ENCODE results near the gene ATXN10.

Gene ATXN10

DNA sequence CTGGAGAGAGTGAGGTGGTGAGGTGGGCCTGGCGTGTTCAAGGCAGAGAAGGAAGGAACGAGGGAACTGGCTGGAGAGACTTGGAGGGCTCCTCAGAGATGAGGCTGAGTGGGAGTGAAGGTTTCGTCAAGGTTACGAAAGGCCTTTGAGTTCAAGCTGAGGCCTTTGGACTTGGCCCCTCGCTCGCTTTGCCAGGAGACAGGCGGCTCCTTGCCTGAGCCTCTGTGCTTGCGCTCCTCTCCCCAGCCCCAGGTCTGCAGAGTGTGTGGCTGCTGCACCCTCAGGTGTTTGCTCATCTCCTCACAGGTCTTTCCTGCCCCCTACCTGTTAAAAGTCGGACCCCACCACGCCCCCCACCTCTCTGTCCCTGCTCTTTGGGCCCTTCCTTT lies 91.6 kb downstream of the ATXN10 start:
- no peak for DNase-seq

DNA sequence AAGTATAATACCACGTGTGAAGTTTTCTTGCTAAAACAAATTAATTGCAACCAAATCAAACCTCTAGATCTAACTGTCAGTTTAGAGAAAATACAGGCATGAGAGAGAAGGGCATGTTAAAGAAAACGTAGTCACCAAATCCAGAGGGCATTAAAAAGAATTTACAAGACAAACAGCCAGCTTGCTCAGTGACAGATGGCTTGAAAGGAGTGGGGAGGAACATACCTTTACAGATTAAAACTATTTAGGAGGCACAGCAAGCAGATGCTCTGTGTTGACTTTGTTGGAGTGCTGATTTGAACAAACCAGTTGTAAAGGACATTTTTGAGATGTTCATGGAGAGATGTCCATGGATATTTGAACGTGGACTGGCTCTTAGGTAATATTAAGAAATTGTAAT lies 96.9 kb downstream of the ATXN10 start:
- DNase-seq = no peak

DNA sequence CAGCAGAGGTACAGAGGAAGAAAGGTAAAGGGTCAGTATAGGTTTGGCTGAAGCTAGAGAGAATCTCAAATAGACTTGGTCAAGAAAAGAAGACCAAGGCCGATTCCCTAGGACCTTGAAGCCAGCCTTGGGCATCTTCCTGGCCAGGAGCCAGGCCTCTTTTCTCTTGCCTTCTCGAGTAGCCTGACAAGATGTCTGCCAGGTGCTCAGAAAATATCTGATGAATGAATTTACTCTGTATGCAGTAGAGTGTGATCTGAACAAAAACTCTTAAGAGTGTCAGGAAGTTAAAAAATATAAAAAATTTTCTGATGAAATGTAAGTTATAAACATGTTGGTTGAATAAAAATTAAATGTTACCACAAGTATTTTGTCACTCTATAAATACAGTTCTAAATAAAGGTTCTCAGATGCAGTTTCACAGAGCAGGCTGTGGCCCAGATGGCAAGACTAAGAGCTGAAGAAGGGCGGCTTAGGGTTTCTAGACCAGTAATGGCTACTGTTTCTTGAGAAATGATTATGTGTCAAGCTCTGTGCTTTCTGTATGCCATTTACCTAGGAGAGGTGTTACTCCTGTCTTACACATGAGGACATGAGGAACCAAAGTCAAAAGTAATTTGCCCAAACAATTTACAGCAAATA lies 98.1 kb downstream of the ATXN10 start:
- no peak for DNase-seq

DNA sequence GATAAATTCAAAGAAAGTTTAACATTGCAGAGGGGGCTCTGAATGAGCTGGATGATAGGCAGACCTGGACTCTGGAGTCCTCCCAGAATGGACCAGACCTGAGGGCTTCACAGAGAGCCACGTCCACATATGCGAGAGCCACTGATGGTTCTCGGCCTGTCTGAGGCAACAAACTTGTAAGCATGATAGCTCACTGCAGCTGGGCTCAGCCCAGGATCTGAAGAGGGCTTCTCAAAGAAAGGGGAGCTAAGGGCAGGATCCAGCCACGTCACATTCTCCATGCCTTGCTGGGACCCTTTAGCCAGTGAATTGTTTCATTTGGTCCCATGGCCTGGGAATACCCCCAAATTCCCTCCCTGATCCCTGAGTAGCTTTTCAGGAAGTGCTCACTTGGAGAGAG lies 98.9 kb downstream of the ATXN10 start:
- DNase-seq = no peak

DNA sequence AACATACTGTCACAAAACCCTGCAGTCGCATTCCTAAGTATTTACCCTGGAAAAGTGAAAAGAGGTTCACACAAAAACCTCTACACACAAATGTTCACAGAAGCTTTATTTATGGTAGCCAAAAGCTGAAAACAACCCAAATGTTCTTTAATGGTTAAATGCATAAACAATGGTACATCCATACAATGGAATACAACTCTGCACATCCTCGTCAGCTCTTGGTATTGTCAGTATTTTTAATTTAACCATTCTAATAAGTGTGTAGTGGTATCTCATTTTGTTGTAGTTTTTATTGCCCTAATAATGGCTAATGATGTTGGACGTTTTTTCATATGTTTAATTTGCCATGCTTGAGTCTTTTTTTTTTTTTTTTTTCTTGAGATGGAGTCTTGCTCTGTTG lies 99.4 kb downstream of the ATXN10 start:
- no peak for DNase-seq

DNA sequence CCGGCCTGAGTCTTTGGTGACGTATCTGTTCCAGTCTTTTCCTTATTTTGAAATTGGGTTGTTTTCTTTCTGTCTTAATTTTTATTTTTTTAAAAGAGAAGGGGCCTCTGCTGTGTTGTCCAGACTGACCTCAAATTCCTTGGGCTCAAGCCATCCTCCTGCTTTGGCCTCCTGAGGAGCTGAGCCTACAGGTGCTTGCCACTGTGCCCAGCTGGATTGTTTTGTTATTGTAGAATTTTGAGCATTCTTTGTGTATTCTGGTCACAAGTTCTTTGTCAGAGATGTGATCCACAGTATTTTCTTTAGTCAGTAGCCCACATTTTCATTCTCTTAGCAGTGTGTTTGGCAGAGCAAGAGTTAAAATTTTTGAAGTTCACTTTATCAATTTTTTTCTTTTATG lies 100.1 kb downstream of the ATXN10 start:
- no peak for DNase-seq

DNA sequence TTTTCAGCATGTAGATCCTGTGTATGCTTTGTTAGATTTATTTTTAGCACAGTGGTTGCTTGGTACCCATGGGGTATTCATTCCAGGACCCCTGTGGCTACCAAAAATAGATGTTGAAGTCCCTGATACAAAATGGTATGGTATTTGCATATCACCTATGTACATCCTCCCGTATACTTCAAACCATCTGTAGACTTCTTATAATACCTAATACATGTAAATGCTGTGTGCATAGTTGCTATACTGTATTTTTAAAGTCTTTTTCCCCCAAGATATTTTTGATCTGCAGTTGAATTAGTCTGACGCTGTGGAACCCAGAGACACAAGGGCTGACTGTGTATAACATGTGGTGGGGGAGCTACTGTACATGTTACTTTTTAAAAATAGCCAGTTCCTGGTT lies 101.1 kb downstream of the ATXN10 start:
- no peak for DNase-seq

DNA sequence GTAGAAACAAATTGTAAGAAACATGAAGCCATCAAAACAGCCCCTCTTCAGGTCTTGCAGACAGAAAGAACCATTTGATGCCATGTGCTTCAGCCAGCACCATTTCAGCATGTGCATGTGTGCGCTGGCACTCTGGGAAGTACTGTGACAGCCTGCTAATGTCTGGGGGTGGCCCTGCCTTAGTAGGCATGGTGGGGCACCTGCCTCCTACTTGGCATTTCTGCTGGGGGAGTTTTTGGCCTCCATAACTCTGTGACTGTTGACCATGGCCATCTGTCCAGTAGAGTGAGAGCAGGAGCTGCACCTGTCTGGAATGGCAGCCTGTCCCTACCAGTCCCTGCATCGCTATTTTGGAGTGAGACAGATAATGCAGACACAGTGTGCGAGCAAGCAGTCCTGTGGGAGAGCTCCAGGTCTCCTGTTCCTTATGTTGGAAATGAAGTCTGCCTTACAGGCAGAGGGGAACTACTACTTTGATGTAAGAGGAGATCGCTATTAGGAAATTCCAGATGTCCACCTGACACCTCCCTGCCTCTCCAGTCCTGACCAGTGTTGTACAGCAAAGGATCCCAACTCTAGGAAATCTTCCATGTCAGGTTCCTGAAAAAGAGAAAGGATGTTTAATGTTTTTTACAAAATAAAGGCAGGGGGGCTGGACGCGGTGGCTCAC lies 102.5 kb downstream of the ATXN10 start:
- no peak for DNase-seq

DNA sequence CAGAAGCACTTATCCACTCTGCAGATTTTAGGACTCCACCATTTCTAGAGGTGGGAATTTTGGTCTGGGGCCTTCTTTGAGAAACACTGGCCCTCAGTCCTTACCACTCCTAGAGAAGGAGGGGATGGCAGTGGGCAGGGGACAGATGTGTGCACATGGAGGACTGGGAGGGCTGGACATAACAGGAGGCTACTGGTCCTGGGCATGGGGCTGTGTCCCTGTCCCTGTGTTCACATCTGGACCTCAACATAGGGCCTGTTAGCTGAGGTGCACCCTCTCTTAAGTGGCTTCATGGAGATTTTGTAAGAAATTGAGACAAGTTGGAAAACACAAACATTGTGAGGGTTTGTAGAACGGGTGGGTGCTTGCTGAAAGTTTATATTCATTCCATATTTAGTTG lies 103.4 kb downstream of the ATXN10 start:
- DNase-seq = no peak

DNA sequence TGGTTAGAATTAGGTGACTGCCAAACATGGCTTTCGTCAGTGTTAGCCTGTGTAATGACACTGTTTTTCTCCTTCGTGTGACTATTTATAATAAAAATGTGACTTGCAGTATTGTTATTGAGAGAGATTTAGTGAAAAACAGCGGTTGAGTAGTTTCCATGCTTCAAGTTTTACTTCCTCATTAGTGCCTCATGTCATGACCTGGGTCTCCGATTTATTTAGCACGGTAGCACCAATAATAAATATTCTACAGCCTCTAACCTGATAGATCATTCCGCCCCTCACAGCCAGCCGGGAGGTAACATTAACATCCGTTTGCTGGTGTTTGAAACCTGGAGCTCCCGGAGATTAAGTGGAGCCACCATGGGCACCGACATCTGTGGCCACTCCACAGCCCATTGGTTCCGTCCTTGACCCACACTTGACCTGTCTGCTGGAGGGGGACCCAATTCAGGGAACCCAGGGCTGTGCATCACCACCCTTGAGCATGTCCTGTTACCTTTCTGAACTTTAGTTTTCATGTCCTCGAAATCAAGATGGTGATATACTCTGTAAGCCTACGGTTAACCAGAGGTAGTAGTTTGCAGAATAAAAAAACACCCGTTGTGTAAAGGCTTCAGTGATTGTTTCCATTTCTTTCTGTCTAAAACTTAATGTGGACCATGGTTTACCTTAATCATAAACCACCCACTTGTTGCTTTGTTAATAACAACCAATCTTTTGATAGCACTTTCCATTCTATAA lies 104.1 kb downstream of the ATXN10 start:
- no peak for DNase-seq

DNA sequence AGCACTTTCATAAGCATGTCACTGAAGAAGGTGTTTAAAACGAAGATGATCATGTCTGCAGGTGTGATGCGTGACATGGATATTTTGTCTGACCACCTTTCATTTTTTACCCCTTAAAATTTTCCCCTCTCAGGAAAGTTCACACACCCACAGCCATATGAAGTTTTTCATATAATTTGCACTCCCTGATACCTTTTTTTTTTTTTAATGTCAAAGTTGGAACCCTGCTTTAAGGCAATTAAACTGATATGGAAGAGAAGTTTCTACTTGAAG lies 104.6 kb downstream of the ATXN10 start:
- no peak for DNase-seq

DNA sequence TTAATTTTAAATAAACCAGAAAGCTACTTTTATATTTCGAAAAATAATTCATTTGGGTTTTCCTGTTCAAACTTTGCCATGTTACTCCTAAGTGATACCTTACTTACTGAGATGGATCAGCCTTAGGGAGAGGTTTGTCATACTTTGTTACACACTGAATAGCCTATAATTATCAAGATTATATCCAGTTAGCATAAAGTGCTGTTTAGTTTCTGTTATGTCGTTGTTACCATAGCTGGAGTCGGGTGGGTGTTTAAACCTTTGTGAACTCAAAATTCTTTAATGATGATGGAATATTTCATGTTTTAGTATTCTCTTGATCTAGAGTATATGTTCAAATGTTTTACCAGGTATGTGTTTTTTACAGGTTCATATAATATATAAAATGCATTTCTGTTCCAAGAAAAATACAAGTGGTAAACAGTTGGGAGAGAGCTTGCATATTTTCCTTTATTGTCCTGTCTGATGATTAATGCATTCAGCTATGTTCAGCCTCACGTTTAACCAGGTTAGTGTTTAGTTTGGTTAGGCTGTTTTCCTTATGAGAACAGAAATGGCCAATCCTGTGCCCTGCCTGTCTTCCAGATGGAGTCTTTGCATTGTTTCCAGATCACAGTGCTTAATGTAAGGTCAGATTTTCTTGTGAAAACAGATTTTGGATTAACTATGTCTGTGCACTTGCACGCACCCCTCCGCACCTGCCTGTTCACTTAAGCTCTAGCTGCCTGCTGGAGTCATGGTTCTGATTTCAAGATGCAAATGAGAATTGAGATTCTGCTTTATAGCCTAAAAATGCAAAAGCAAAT lies 105.6 kb downstream of the ATXN10 start:
- no peak for DNase-seq

DNA sequence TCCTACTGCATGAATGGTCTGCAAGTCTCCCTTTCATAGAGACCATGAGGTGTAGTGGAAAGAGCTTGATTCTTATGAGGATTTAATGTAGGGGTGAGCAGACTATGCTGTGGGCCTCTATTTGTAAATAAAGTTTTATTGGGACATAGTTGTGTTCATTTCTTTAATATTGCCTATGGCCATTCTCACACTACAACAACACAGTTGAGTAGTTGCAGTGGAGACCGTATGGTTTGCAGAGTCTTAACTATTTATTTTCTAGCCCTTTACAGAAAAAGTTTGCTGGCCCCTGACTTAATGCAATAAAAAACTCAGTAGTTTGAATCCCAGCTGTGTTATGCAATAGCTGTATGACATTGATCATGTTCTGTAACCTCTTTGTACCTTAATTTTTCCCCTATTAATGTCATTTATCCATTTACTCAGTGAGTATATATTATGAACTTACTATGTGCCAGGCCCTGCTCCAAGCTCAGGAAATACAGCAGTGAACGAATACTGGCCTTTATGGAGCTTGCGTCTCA lies 106.3 kb downstream of the ATXN10 start:
- DNase-seq = no peak

DNA sequence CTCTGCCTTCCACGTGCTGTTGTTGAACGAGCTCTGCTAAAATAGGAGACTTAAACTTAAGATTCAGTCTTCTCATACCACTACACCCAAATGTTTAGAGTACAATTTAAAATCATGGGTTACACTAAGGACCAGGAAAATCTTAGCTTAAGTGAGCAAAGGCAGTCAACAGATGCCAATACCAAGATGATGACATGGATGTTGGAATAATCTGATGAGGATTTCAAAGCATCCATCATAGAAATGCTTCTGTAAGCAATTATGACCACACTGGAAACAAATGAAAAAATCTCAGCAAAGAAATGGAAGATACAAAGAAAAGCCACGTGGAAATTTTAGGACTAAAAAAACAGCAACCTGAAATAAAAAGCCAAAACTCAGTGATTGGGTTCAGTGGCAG lies 109.8 kb downstream of the ATXN10 start:
- no peak for DNase-seq

DNA sequence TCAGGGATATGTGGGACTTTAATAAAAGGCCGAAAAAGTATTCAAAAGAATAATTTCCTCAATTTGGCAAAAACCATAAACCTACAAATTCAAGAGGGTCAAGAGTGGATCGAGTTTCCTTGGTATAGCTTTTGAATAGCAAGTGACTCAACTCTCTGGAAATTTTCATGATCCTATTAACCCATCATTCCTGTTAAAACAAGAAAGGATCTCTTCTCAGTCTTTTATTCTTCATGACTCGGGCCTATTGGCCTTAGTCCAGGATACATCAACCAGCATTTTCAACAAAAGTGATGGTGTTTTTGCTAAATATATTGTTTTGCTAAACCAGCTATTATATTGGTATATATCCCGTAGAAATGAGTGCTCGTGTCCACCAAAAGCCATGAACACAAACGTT lies 110.3 kb downstream of the ATXN10 start:
- no peak for DNase-seq

DNA sequence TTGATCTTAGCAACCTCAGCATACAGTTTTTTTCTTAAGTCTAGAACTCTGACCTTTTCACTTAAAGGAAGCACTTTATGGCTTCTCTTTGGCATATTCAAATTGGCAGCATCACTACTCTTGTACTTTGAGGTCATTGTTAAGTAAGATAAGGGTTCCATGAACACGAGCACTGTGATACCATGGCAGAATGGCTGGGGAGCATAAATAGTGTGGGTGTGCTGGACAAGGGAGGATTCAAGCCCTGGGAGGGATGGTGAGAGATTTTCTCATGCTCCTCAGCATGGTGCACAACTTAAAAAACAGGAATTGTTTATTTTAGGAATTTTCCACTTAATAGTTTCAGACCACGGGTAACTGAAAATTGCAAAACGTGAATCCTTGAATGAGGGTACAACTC lies 111.4 kb downstream of the ATXN10 start:
- DNase-seq = no peak

DNA sequence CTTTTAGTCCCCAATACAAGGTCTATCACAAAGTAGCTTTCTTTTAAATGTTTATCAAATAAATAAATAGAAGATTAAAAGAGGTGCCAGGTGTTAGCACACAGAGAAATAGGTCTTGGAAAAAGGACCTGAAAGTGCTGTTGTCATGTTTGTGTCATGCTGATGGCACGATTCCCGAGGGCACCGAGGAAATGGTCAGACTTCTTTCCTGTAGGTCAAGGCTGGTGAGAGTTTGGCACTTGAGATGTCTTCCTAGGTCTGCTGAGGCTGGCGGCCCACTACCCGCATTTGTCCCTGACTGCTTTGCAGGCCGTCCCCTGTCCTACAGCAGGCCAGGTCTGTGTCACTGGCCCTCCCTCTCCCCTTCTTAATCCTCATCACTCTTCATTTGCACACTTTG lies 112.1 kb downstream of the ATXN10 start:
- no peak for DNase-seq

DNA sequence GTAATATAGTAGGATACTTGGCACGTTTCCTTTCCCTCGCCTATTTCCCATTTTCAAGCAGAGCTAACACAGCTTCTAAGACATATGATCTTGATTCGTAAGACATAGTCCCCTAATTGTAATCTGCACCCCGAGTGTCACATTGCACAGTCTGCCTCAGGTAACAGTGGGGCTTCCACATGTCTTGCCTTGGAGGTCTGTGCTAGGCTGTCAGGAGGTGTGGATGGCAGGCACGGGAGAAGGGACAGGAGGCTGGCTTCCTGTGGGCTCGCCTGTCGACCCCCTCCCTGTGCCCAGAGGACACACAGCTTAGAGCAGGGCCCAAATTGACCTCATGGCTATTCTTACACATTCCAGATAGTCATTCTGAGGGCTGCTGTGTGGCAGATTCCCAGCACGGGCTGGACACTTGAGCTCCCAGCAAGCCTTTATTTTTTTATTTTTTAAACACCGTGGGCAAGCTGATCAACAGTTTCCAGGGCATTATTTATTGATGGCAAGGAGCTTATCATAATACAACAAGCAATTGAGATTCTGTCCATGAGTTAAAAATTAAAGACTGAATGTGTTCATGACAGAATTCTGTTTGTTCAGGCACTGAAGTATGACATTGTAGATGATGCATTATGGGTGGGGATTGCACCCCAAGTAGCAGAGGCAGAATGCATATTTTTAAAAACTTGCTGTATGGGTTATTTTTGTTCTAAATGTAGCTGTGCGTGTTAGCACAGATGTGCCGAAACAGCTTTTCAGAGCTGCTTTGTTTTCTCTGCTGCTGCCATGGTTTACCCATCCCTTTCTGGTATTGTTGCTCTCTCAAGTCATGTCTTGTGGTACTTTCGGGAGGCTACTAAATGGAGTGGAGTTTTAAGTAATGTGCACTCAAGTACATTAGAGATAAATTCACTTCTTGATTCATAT lies 113.0 kb downstream of the ATXN10 start:
- no peak for DNase-seq

DNA sequence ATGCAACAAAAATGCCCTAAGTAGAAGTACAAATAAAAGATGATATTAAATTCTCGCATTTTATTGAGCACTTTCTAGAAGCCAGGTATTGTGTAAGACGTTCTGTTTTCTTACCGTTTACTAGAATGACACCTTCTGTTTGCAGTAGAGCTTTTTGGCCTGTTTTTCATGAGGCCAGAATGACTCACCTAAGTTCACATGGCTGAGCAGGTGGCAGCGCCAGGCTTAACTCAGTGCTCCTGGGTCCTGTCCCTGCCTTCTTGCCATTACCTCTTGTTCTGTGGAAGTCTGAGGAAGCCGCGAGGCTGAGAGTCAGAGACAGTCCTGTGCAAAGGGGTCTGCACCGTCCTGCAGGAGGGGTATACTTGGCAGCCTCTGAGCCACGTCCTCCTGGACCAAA lies 113.8 kb downstream of the ATXN10 start:
- no peak for DNase-seq

DNA sequence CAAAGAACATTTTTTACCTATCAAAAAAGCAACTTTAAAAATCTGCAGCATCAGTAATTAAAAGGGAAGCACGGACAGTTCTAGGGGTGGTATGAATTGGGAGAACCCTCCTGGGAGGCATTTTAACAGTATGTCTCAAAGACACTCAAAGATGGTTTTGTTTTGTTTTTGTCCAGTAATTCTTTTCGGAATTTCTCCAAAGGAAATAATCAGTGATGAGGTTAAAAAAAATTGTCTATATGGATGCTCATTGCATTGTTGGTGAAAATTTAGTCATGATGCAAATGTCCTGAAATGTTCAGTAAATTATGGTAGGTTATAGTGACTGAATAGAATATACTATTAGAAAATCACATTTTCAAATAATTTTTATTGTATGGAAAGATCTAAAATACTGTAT lies 115.1 kb downstream of the ATXN10 start:
- DNase-seq = no peak

DNA sequence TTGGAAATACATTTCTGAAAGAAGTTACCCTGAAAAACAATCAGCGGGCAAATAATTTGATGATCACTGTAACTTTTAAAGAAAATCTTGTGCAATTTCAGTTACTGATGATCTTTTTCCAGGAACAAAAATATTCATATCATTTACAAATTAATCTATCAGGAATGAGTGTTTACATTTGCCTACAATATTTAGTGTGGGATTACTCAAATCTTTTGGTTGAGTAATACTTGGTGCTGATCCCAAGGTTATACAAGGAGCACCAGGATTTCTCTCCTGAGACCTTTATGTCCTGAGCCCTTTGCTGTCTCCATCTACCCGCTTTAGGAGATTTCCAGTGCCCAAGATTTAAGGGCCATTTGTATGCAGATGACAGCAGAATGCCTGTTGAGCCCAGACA lies 116.1 kb downstream of the ATXN10 start:
- DNase-seq = no peak

DNA sequence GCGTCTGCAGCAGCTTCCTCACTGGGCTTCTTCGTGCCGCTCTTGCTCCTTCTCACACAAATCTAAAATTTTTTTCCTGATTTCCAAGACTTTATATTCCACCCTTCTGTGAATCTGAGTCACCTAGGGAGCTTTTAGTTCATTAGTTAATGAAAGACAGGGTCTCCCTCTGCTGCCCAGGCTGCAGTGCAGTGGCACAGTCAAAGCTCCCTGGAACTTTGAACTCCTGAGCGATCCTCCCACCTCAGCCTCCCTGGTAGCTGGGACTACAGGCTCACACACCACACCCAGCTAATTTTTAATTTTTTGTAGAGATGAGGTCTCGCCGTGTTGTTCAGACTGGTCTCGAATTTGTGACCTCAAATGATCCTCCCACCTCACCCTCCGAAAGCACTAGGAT lies 116.9 kb downstream of the ATXN10 start:
- no peak for DNase-seq

DNA sequence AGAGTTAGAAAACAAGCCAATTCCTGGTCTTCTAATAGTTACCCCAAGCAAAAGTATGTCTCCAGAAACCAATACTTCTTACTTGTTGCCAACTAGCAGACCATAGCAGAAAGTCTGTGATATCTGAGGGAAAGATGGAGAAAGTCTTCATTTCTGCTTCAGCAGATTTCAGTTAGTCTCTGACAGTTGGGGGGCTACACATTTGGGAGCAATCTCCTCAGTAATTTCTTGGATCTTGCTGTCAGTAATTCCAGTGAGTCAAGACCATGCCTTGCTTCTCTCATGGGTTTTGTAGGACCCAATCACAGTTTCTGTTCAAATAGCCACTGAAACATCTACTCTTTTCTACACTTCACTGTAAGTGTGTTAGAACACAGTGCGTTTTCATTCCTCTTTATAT lies 118.8 kb downstream of the ATXN10 start:
- DNase-seq = no peak

Data from stimulated activated CD4-positive, alpha-beta T cell treated with anti-CD3 and anti-CD28 coated beads, Interleukin-4, amount 100 ng/mL, for 24 hours (primary cell).